IMR-90 (cell line): ENCODE data around the gene RALGPS1. TPM values are rescaled to one million over a fixed set of nuclear protein-coding genes. Genes with fewer than 3 reads are reported as not detected.

Experiments
- ATAC-seq: fragments of 200-7000 bp; cut with Tn5 transposase; 2 replicates; pipeline ENCODE4 v1.9.1; 2020; ENCODE audit warnings: low read depth, mild to moderate bottlenecking, moderate library complexity
- BruUV-seq: library from RNA; stranded (reverse); fragments of 400-500 nt; replicated peaks from 2 replicates; lab custom pipeline; 2021; lab: Mats Ljungman, UMichigan
- CTCF ChIA-PET: fragments of 300-600 bp; formaldehyde crosslinking; extraction: SDS; loops from one replicate; lab custom pipeline; 2021; ENCODE audit warnings: antibody characterized with exemption; lab: Yijun Ruan, JAX
- POLR2A ChIA-PET: fragments of 300-600 bp; sonication (Branson Sonifier 250); formaldehyde crosslinking; loops from one replicate; lab custom pipeline; 2022; ENCODE audit warnings: antibody characterized with exemption; ENCODE audit not compliant: unreplicated experiment; lab: Charles Lee
- DNase-seq: peaks from one replicate; pipeline ENCODE4 v3.0.0; 2013
- H2AFZ ChIP-seq: replicated peaks from 2 replicates; pipeline ENCODE3; 2013; ENCODE audit warnings: low read length, mild to moderate bottlenecking; ENCODE audit not compliant: poor library complexity
- H2AK5ac ChIP-seq: 2 replicates; pipeline ENCODE4 v1.6.1; 2013; ENCODE audit warnings: low read depth, low read length, inconsistent platforms
- H2AK9ac ChIP-seq: replicated peaks from 2 replicates; pipeline ENCODE3; 2013; ENCODE audit warnings: mild to moderate bottlenecking, low read depth, low read length, moderate library complexity; ENCODE audit not compliant: poor library complexity
- H2BK120ac ChIP-seq: 2 replicates; pipeline ENCODE4 v1.6.1; 2013; ENCODE audit warnings: low read depth, low read length, inconsistent platforms
- H2BK15ac ChIP-seq: 3 replicates; pipeline ENCODE4 v1.6.1; 2013; ENCODE audit warnings: low read depth, low read length, inconsistent platforms
- H2BK20ac ChIP-seq: 2 replicates; pipeline ENCODE4 v1.6.1; 2013; ENCODE audit warnings: low read depth, mild to moderate bottlenecking, inconsistent platforms, low read length, moderate library complexity
- H2BK5ac ChIP-seq: 2 replicates; pipeline ENCODE4 v1.6.1; 2013; ENCODE audit warnings: mild to moderate bottlenecking, low read depth, low read length, inconsistent platforms; ENCODE audit not compliant: poor library complexity, severe bottlenecking
- H3K14ac ChIP-seq: replicated peaks from 2 replicates; pipeline ENCODE4 v1.6.1; 2013; ENCODE audit warnings: low read depth, low read length, inconsistent platforms
- H3K18ac ChIP-seq: 2 replicates; pipeline ENCODE4 v1.6.1; 2013; ENCODE audit warnings: low read depth, low read length, control low read depth
- H3K23ac ChIP-seq: 2 replicates; pipeline ENCODE4 v1.6.1; 2013; ENCODE audit warnings: low read depth, low read length, inconsistent platforms
- H3K27ac ChIP-seq: 2 replicates; pipeline ENCODE4 v1.5.1; 2013; ENCODE audit warnings: mild to moderate bottlenecking, control low read depth, low read length; ENCODE audit not compliant: insufficient read depth
- H3K27me3 ChIP-seq: 2 replicates; pipeline ENCODE4 v1.6.1; 2013; ENCODE audit warnings: low read length; ENCODE audit not compliant: control insufficient read depth, insufficient read depth
- H3K36me3 ChIP-seq: 2 replicates; pipeline ENCODE4 v1.6.1; 2013; ENCODE audit warnings: low read length, mixed read lengths; ENCODE audit not compliant: control insufficient read depth, insufficient read depth
- H3K4ac ChIP-seq: 2 replicates; pipeline ENCODE4 v1.6.1; 2013; ENCODE audit warnings: low read depth, low read length, inconsistent platforms
- H3K4me1 ChIP-seq: 2 replicates; pipeline ENCODE4 v1.6.1; 2013; ENCODE audit warnings: low read length, mixed read lengths; ENCODE audit not compliant: control insufficient read depth, insufficient read depth
- H3K4me2 ChIP-seq: 2 replicates; pipeline ENCODE4 v1.6.1; 2013; ENCODE audit warnings: low read depth, mild to moderate bottlenecking, control low read depth, low read length, moderate library complexity
- H3K4me3 ChIP-seq: 2 replicates; pipeline ENCODE4 v1.5.1; 2013; ENCODE audit warnings: low read depth, mild to moderate bottlenecking, control low read depth, low read length, moderate library complexity; ENCODE audit not compliant: insufficient read depth
- H3K56ac ChIP-seq: 2 replicates; pipeline ENCODE4 v1.6.1; 2013; ENCODE audit warnings: low read length, inconsistent platforms; ENCODE audit not compliant: insufficient read depth; ENCODE audit errors: extremely low read depth
- H3K79me1 ChIP-seq, 2 experiments: 2 replicates each; pipeline ENCODE4 v1.6.1; 2013; ENCODE audit warnings: low read length in 2 of 2, inconsistent platforms in 1 of 2, low read depth in 1 of 2
- H3K9ac ChIP-seq: 2 replicates; pipeline ENCODE4 v1.6.1; 2013; ENCODE audit warnings: low read depth, low read length, control low read depth
- H3K9me1 ChIP-seq: 2 replicates; pipeline ENCODE4 v1.6.1; 2013; ENCODE audit warnings: low read length, inconsistent platforms; ENCODE audit not compliant: insufficient read depth
- H3K9me3 ChIP-seq: 2 replicates; pipeline ENCODE4 v1.6.1; 2013; ENCODE audit warnings: low read length; ENCODE audit not compliant: control insufficient read depth, insufficient read depth
- H4K20me1 ChIP-seq: 2 replicates; pipeline ENCODE4 v1.6.1; 2013; ENCODE audit warnings: low read length, inconsistent platforms; ENCODE audit not compliant: insufficient read depth
- H4K5ac ChIP-seq: 2 replicates; pipeline ENCODE4 v1.6.1; 2013; ENCODE audit warnings: mild to moderate bottlenecking, low read depth, low read length, control low read depth
- H4K8ac ChIP-seq, 2 experiments: 2 replicates each; pipeline ENCODE4 v1.6.1; 2013; ENCODE audit warnings: low read depth in 2 of 2, low read length in 2 of 2, control low read depth in 1 of 2, inconsistent platforms in 1 of 2
- H4K91ac ChIP-seq: 2 replicates; pipeline ENCODE4 v1.6.1; 2013; ENCODE audit warnings: low read depth, low read length, inconsistent platforms; ENCODE audit not compliant: insufficient read depth
- BHLHE40 ChIP-seq: fragments of 150-350 bp; IDR thresholded peaks from 2 replicates; pipeline ENCODE4 v1.6.1; 2016; ENCODE audit warnings: mild to moderate bottlenecking, low read depth, low read length
- CEBPB ChIP-seq: IDR thresholded peaks from 2 replicates; pipeline ENCODE4 v1.6.1; 2012; ENCODE audit warnings: low read depth, low read length, improper control_type of control experiment
- CHD1 ChIP-seq: IDR thresholded peaks from 2 replicates; pipeline ENCODE4 v1.6.1; 2012; ENCODE audit warnings: low read depth, low read length, improper control_type of control experiment
- FOS ChIP-seq: fragments of 150-350 bp; IDR thresholded peaks from 2 replicates; pipeline ENCODE4 v1.6.1; 2016; ENCODE audit warnings: low read depth, low read length
- MAFK ChIP-seq: IDR thresholded peaks from 2 replicates; pipeline ENCODE4 v1.6.1; 2012; ENCODE audit warnings: low read depth, low read length, improper control_type of control experiment
- RCOR1 ChIP-seq: IDR thresholded peaks from 2 replicates; pipeline ENCODE4 v1.6.1; 2012; ENCODE audit warnings: mild to moderate bottlenecking, low read length, improper control_type of control experiment; ENCODE audit not compliant: insufficient replicate concordance
- SMC3 ChIP-seq: fragments of 150-350 bp; IDR thresholded peaks from 2 replicates; pipeline ENCODE4 v1.6.1; 2016; ENCODE audit warnings: low read depth, mild to moderate bottlenecking, antibody characterized with exemption, low read length, moderate library complexity
- WGBS, 2 experiments: methylation state at CpG; one replicate each; pipeline versions ENCODE4 v1.1.5 to v1.1.7; 2013; ENCODE audit warnings: missing lambda C conversion rate in 2 of 2; ENCODE audit not compliant: insufficient read length in 1 of 2; ENCODE audit errors: extremely low coverage in 2 of 2; 5-methylcytosine and 5-hydroxymethylcytosine counted together
- dilution Hi-C: fragments of 300-500 bp; cut with HindIII; formaldehyde crosslinking; loops from one replicate; pipeline ENCODE4 v1.14.3; 2018; ENCODE audit warnings: low sequenced_read_pairs; ENCODE audit not compliant: unreplicated experiment
- in situ Hi-C: fragments of 300-500 bp; cut with MboI; formaldehyde crosslinking; loops from 3 replicates; pipeline ENCODE4 v1.14.3; 2019; ENCODE audit warnings: low sequenced_read_pairs, inconsistent platforms, mixed read lengths
- intact Hi-C: fragments of 100-400 bp; cut with micrococcal nuclease; formaldehyde crosslinking; loops from 2 replicates; pipeline ENCODE4 v1.10.0; 2022
- polyA plus RNA-seq, 3 experiments: library from polyadenylated mRNA; depleted of rRNA; stranded (reverse); fragments of >200 nt; gene quantifications; 2 replicates each; pipeline ENCODE4 v1.2.3, GENCODE V29; 2012; ENCODE audit warnings: low replicate concordance in 1 of 3
- total RNA-seq: library from RNA; depleted of rRNA; stranded (reverse); fragments of >200 nt; gene quantifications from 2 replicates; pipeline ENCODE4 v1.2.3, GENCODE V29; 2012

RALGPS1 gene
- total and polyA plus RNA-seq, 2 of the 4 experiments (the other 2 are of a cell fraction) = 0.90 to 2.8 TPM

GRCh38 chr9:127128341-127129072, 213.9 kb downstream of the RALGPS1 start:
- Histone ChIP-seq H2BK120ac (peak overlapping the region; percentile 67), H2AFZ (peak overlapping the region; percentile 24)

More at GRCh38 chr9:127128341-127129072, 213.9 kb downstream of the RALGPS1 start:
- dilution Hi-C loops = no loop called here
- WGBS, 2 experiments = 72% methylated on average over 4 of the region's 9 CpGs; no CpG with 5 or more reads in 1 of the 2 experiments
- H3K36me3 ChIP-seq = no peaks in the 10 kb centered on the region
- CTCF ChIA-PET = interaction anchor here (1.0 to 1.3 kb wide), 2 partner anchors 163 to 188 kb away, joined by 3 to 4 read pairs; no protein-coding TSS in a partner anchor
- H4K20me1 ChIP-seq = peaks cover 3% of the 10 kb centered on the region; the same call in 1 of the 2 replicates
- H3K56ac ChIP-seq = no peak overlapping the region
- ATAC-seq = no peak
- peak overlapping the region; percentile 16; the same call in 1 of the 2 replicates for H4K5ac ChIP-seq
- H3K9me1 ChIP-seq = peaks cover 30% of the 10 kb centered on the region
- H3K4me1 ChIP-seq = peaks cover 44% of the 10 kb centered on the region
- H4K91ac ChIP-seq = peak overlapping the region; percentile 38
- peak overlapping the region; percentile 77; the same call in 2 of the 3 replicates for H2BK15ac ChIP-seq
- no peak overlapping the region for H3K23ac ChIP-seq
- no TSS peak for BruUV-seq
- peaks cover 0 to 7% of the 10 kb centered on the region in 2 experiments; a peak in 2 of 4 replicates for H3K79me1 ChIP-seq
- POLR2A ChIA-PET = no interaction called here
- H3K27me3 ChIP-seq = no peaks in the 10 kb centered on the region
- peak overlapping the region; percentile 74 for H2AK5ac ChIP-seq
- H3K27ac ChIP-seq = no peak overlapping the region
- no peak overlapping the region for H2BK5ac ChIP-seq
- intact Hi-C loops = no loop called here
- H4K8ac ChIP-seq = peak overlapping the region in 1 of 2 experiments; percentile 33; a peak in 1 of 4 replicates
- peak overlapping the region; percentile 21 for H3K18ac ChIP-seq
- H2BK20ac ChIP-seq = peak overlapping the region; percentile 72; the same call in 1 of the 2 replicates
- H3K9me3 ChIP-seq = no peaks in the 10 kb centered on the region
- no peak for TF ChIP-seq CEBPB
- TF ChIP-seq SMC3 = no peak
- no peak for TF ChIP-seq MAFK
- TF ChIP-seq CHD1 = no peak
- TF ChIP-seq RCOR1 = no peak
- no peak for TF ChIP-seq FOS
- TF ChIP-seq BHLHE40 = no peak
- in situ Hi-C loops = no loop called here
- H3K9ac ChIP-seq = no peak overlapping the region
- peak overlapping the region; percentile 15 for H3K14ac ChIP-seq
- peak overlapping the region; percentile 29 for H3K4ac ChIP-seq
- no peak overlapping the region for H2AK9ac ChIP-seq
- no peak overlapping the region for H3K4me2 ChIP-seq
- no peak overlapping the region for H3K4me3 ChIP-seq
- DNase-seq = peak; percentile 39
